GM12878 (cell line): ENCODE results near the gene SARM1. TPM values are rescaled to one million over a fixed set of nuclear protein-coding genes. Genes with fewer than 3 reads are reported as not detected.

Experiments
- ATAC-seq: fragments of 200-7000 bp; cut with Tn5 transposase; 3 replicates; pipeline ENCODE4 v1.9.1; 2020; ENCODE audit warnings: mild to moderate bottlenecking, moderate library complexity
- BruUV-seq: library from RNA; stranded (reverse); fragments of 400-500 nt; replicated peaks from 2 replicates; lab custom pipeline; 2021; lab: Mats Ljungman, UMichigan
- CTCF ChIA-PET: fragments of 300-600 bp; sonication (Branson Sonifier 250); formaldehyde crosslinking; extraction: SDS; loops from one replicate; lab custom pipeline; 2021; ENCODE audit warnings: inconsistent platforms; lab: Yijun Ruan, JAX
- POLR2A ChIA-PET: fragments of 350-600 bp; formaldehyde crosslinking; extraction: SDS; loops from one replicate; lab custom pipeline; 2021; ENCODE audit warnings: inconsistent platforms; lab: Charles Lee
- RAD21 ChIA-PET: fragments of 300-600 bp; sonication (Branson Sonifier 250); formaldehyde crosslinking; loops from one replicate; lab custom pipeline; 2023; ENCODE audit warnings: antibody characterized with exemption; ENCODE audit not compliant: unreplicated experiment; lab: Charles Lee
- SMC1A ChIA-PET: fragments of 300-600 bp; sonication (Branson Sonifier 250); formaldehyde crosslinking; loops from one replicate; lab custom pipeline; 2023; ENCODE audit not compliant: unreplicated experiment, uncharacterized antibody; lab: Charles Lee
- DNase-seq: peaks from one replicate; pipeline ENCODE4 v3.0.0-alpha.2; 2011; ENCODE audit warnings: low read depth, low spot score
- FAIRE-seq: peaks from 3 replicates; lab custom pipeline; 2011; peaks lifted over from hg19 to GRCh38; lab: Jason Lieb, UNC
- H2AFZ ChIP-seq: 2 replicates; pipeline ENCODE4 v1.6.0; 2011; ENCODE audit warnings: low read depth, low read length, control low read depth; ENCODE audit not compliant: control insufficient read depth
- H3K27ac ChIP-seq: 2 replicates; pipeline ENCODE4 v1.5.1; 2011; ENCODE audit warnings: control low read depth; ENCODE audit not compliant: control insufficient read depth, insufficient read depth
- H3K27me3 ChIP-seq, 2 experiments: replicated peaks in 1 of 2; 2 replicates each; pipeline versions ENCODE4 v1.6.0 to v1.6.1; 2011; ENCODE audit warnings: low read length in 1 of 2; ENCODE audit not compliant: control insufficient read depth in 2 of 2, insufficient read depth in 2 of 2
- H3K36me3 ChIP-seq, 2 experiments: 2 replicates each; pipeline ENCODE4 v1.5.1; 2011; ENCODE audit warnings: low read length in 1 of 2; ENCODE audit not compliant: control insufficient read depth in 2 of 2, insufficient read depth in 2 of 2
- H3K4me1 ChIP-seq: 2 replicates; pipeline ENCODE4 v1.6.1; 2011; ENCODE audit warnings: mild to moderate bottlenecking, low read length, moderate library complexity, mixed read lengths; ENCODE audit not compliant: control insufficient read depth, insufficient read depth
- H3K4me2 ChIP-seq: 2 replicates; pipeline ENCODE4 v1.6.0; 2011; ENCODE audit warnings: control low read depth; ENCODE audit not compliant: control insufficient read depth, insufficient read depth
- H3K4me3 ChIP-seq: fragments of 200-600 bp; sonication (generic); 2 replicates; pipeline ENCODE4 v1.5.1; 2016
- H3K79me2 ChIP-seq: 2 replicates; pipeline ENCODE4 v1.6.0; 2011; ENCODE audit warnings: low read length; ENCODE audit not compliant: control insufficient read depth, insufficient read depth
- H3K9ac ChIP-seq: 2 replicates; pipeline ENCODE4 v1.8.0; 2011; ENCODE audit warnings: low read length, control low read depth, mixed read lengths; ENCODE audit not compliant: control insufficient read depth, insufficient read depth
- H3K9me3 ChIP-seq: replicated peaks from 3 replicates; pipeline ENCODE4 v1.5.1; 2011; ENCODE audit warnings: mild to moderate bottlenecking, low read length; ENCODE audit not compliant: control insufficient read depth, insufficient read depth
- H4K20me1 ChIP-seq: 2 replicates; pipeline ENCODE4 v1.6.0; 2011; ENCODE audit not compliant: control insufficient read depth, insufficient read depth
- CREM ChIP-seq: IDR thresholded peaks from 2 replicates; pipeline ENCODE4 v1.6.1; 2014; ENCODE audit warnings: antibody characterized with exemption, low read depth
- CTCF ChIP-seq, 3 experiments: IDR thresholded peaks in 2 of 3; conservative IDR thresholded peaks in 1 of 3; 2 replicates each; pipeline ENCODE4 v1.5.1; 2011; ENCODE audit warnings: low read depth in 3 of 3, low read length in 3 of 3, mild to moderate bottlenecking in 3 of 3, control low read depth in 2 of 3, moderate library complexity in 2 of 3, inconsistent platforms in 1 of 3, mixed read lengths in 1 of 3; ENCODE audit not compliant: control insufficient read depth in 2 of 3, insufficient read depth in 1 of 3; ENCODE audit errors: extremely low read depth in 1 of 3
- DPF2 ChIP-seq: fragments of 450-650 bp; IDR thresholded peaks from 2 replicates; pipeline ENCODE4 v1.6.1; 2017; ENCODE audit warnings: mild to moderate bottlenecking
- E4F1 ChIP-seq: fragments of 450-650 bp; IDR thresholded peaks from 2 replicates; pipeline ENCODE4 v1.6.1; 2018; ENCODE audit warnings: borderline replicate concordance, mild to moderate bottlenecking; ENCODE audit not compliant: partially characterized antibody
- ELK1 ChIP-seq: IDR thresholded peaks from 2 replicates; pipeline ENCODE4 v1.6.1; 2012; ENCODE audit warnings: low read depth, low read length, improper control_type of control experiment
- ETV6 ChIP-seq, 2 experiments: fragments of 450-650 bp in 1 of 2; IDR thresholded peaks in 1 of 2; conservative IDR thresholded peaks in 1 of 2; 2 replicates each; pipeline ENCODE4 v1.6.1; 2014; ENCODE audit warnings: antibody characterized with exemption in 1 of 2, borderline replicate concordance in 1 of 2, low read depth in 1 of 2, mild to moderate bottlenecking in 1 of 2, moderate library complexity in 1 of 2
- FOXK2 ChIP-seq: fragments of 450-650 bp; IDR thresholded peaks from 2 replicates; pipeline ENCODE4 v1.6.1; 2017; ENCODE audit warnings: mild to moderate bottlenecking, moderate library complexity
- HDAC2 ChIP-seq: fragments of 200-600 bp; sonication (generic); IDR thresholded peaks from 2 replicates; pipeline ENCODE4 v1.6.1; 2017
- HDAC6 ChIP-seq: fragments of 200-600 bp; sonication (generic); IDR thresholded peaks from one replicate; pipeline ENCODE4 v1.8.0; 2017; ENCODE audit warnings: antibody characterized with exemption; ENCODE audit not compliant: unreplicated experiment
- IKZF2 ChIP-seq, 2 experiments: fragments of 450-650 bp; IDR thresholded peaks; 2 replicates each; pipeline ENCODE4 v1.6.1; 2017; ENCODE audit warnings: mild to moderate bottlenecking in 2 of 2, moderate library complexity in 2 of 2
- KDM1A ChIP-seq: fragments of 200-600 bp; sonication (generic); IDR thresholded peaks from 2 replicates; pipeline ENCODE4 v1.6.1; 2016; ENCODE audit warnings: borderline replicate concordance
- RAD21 ChIP-seq: IDR thresholded peaks from 2 replicates; pipeline ENCODE4 v1.6.1; 2011; ENCODE audit warnings: mild to moderate bottlenecking, low read depth, low read length, moderate library complexity; ENCODE audit not compliant: insufficient read depth
- SMAD1 ChIP-seq: fragments of 450-650 bp; IDR thresholded peaks from 2 replicates; pipeline ENCODE4 v1.6.1; 2018; ENCODE audit warnings: mild to moderate bottlenecking, low read depth; ENCODE audit not compliant: partially characterized antibody
- USF2 ChIP-seq: IDR thresholded peaks from 2 replicates; pipeline ENCODE4 v1.6.1; 2011; ENCODE audit warnings: low read depth, low read length, improper control_type of control experiment, borderline replicate concordance
- WGBS: methylation state at CpG from one replicate; pipeline ENCODE4 v1.1.6; 2016; ENCODE audit warnings: low lambda C conversion rate; ENCODE audit not compliant: insufficient replicate concordance, insufficient coverage; ENCODE audit errors: missing lambda C conversion rate; 5-methylcytosine and 5-hydroxymethylcytosine counted together
- in situ Hi-C: fragments of 300-500 bp; cut with MboI; formaldehyde crosslinking; loops from 9 replicates; pipeline ENCODE4 v1.14.3; 2018; ENCODE audit warnings: mixed read lengths
- intact Hi-C: fragments of 100-400 bp; cut with micrococcal nuclease; formaldehyde crosslinking; loops from one replicate; pipeline ENCODE4 v1.14.2; 2022; ENCODE audit not compliant: unreplicated experiment
- polyA plus RNA-seq, 11 experiments: library from polyadenylated mRNA; depleted of rRNA in 4 of 11; unstranded in 6 of 11; stranded (reverse) in 5 of 11; fragments of >200 nt; fragmentation: Nextera tagmentation in 4 of 11; fragmentation: Illumina TruSeq in 1 of 11; extraction: Ambion mirVana in 4 of 11; extraction: Trizol in 1 of 11; gene quantifications; 1 replicate in 1 of 11; 2 replicates in 10 of 11; pipeline versions ENCODE4 v1.2.1 to v1.2.3, GENCODE V29; 2011 to 2016; ENCODE audit warnings: inconsistent platforms in 2 of 11, missing spikeins in 2 of 11, low read depth in 1 of 11
- total RNA-seq, 4 experiments: library from RNA; depleted of rRNA in 3 of 4; stranded (reverse); fragments of >200 nt in 3 of 4; fragmentation: Illumina TruSeq in 1 of 4; extraction: Trizol in 1 of 4; gene quantifications; 2 replicates each; pipeline versions ENCODE4 v1.2.1 to v1.2.3, GENCODE V29; 2013 to 2021

Gene SARM1
- total and polyA plus RNA-seq, 10 of the 15 experiments (the other 5 are each of a cell fraction or from before 2014, with no cell fraction given): 0.56 to 25.3 (median 11.9) TPM

DNA sequence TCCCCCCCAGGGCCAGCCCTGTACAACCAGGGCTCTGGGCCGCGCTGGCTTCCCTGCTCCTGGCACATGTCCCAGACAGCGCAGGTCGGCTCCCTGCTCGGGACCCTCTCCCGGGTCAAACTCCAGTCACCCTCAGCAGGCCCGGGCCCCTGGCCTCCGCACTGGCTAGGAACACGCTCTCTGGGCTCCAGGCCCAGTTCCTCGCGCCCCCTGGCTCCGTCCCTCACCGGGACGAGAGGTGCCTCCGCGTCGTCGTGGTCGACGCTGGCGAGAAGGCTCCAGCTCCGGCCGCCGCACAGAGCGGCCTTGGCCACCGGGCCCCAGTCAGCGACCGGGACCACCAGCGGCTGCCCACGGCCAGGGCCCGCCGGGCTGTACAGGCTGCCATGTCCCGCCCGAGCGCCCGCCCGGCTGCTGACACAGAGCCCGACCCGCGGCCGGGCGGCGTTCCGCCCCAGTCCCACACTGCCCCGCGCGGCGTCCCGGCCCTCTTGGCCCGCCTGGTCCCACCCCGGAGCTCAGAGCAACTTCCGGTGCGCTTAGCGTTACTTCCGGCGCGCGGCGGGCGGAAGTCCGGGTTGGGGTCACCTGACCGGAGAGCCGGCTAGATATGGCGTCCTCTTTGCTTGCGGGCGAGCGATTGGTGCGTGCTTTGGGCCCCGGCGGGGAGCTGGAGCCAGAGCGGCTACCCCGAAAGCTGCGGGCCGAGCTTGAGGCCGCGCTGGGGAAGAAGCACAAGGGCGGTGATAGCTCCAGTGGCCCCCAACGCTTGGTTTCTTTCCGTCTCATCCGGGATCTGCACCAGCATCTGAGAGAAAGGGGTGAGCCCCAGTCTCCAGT, 14.2 kb upstream of the SARM1 start, which contains the start of gene POLDIP2:
TSS of gene POLDIP2 (minus strand) at position 467 of the 840 bp plus-strand sequence. CDS start at position 388, 79 bp downstream.
- POLR2A ChIA-PET: interaction anchor here (0.6 to 3.0 kb wide), 4 partner anchors 12 to 475 kb away, joined by 3 to 26 read pairs (median 6); partner anchors contain the start of genes IFT20, TNFAIP1 and VTN
- Histone ChIP-seq H3K4me3 (peak within 1 kb of the TSS; percentile 92), H3K27me3 (no peaks in the 10 kb centered on the region), H3K4me1 (peaks cover 2% of the 10 kb centered on the region; the same call in 1 of the 2 replicates), H2AFZ (peak within 1 kb of the TSS; percentile 85), H3K27ac (peak within 1 kb of the TSS; percentile 79), H4K20me1 (no peaks in the 10 kb centered on the region), H3K4me2 (peak within 1 kb of the TSS; percentile 98), H3K9me3 (no peaks in the 10 kb centered on the region), H3K9ac (peak within 1 kb of the TSS; percentile 99), H3K79me2 (peaks cover 30% of the 10 kb centered on the region), H3K36me3 (peaks cover 2 to 16% of the 10 kb centered on the region in 2 experiments)
- FAIRE-seq: peak; percentile 66
- intact Hi-C loops: loop anchor here (1.0 kb wide), 1 partner anchor 22 kb away; the partner anchor contains the start of genes IFT20 and TNFAIP1
- DNase-seq: peak; percentile 55
- SMC1A ChIA-PET: interaction anchor here (0.9 to 4.7 kb wide), 6 partner anchors 9 to 552 kb away, joined by 3 to 27 read pairs (median 4); partner anchors contain the start of genes IFT20 and TNFAIP1
- in situ Hi-C loops: no loop called here
- RAD21 ChIA-PET: interaction anchor here (0.8 to 3.3 kb wide), 4 partner anchors 20 to 220 kb away, joined by 3 to 31 read pairs (median 4); partner anchors contain the start of genes ALDOC, IFT20 and TNFAIP1
- BruUV-seq: no TSS peak
- ATAC-seq: peak; percentile 100
- CTCF ChIA-PET: interaction anchor here (0.7 to 5.1 kb wide), 5 partner anchors 9 to 58 kb away, joined by 3 to 29 read pairs (median 4); partner anchors contain the start of genes IFT20 and TNFAIP1
- under 1% methylated on average over 57 of the region's 80 CpGs for WGBS
- peak; percentile 93 for TF ChIP-seq CREM
- TF ChIP-seq HDAC2: peak; percentile 97
- peak; percentile 30 for TF ChIP-seq HDAC6
- TF ChIP-seq DPF2: peak; percentile 78
- peak; percentile 56 for TF ChIP-seq FOXK2
- no peak for TF ChIP-seq IKZF2 (IDR thresholded peaks at IDR 0.05)
- peak in 1 of 2 experiments; percentile 34; a peak in 1 of 4 replicates for TF ChIP-seq ETV6 (conservative IDR thresholded peaks at IDR 0.05 in 1 of 2, IDR thresholded peaks at IDR 0.05 in 1 of 2; ENCODE audit: borderline replicate concordance in 1 of 2, low read depth in 1 of 2)
- TF ChIP-seq USF2: peak; percentile 80
- no peak for TF ChIP-seq SMAD1
- TF ChIP-seq ELK1: peak; percentile 97
- peak; percentile 51 for TF ChIP-seq E4F1
- no peak for TF ChIP-seq KDM1A
- TF ChIP-seq CTCF (IDR thresholded peaks at IDR 0.05 in 2 of 3, conservative IDR thresholded peaks at IDR 0.05 in 1 of 3; ENCODE audit: control insufficient read depth in 2 of 3, extremely low read depth in 1 of 3, insufficient read depth in 1 of 3, low read depth in 3 of 3, low read length in 3 of 3): no peak
- no peak for TF ChIP-seq RAD21
